GM12878 (cell line): ENCODE data around the gene C19orf38. TPM values are rescaled to one million over a fixed set of nuclear protein-coding genes. Genes with fewer than 3 reads are reported as not detected.

Experiments used
- ESRRA ChIP-seq: IDR thresholded peaks from 2 replicates; pipeline ENCODE4 v1.6.1; 2012; ENCODE audit warnings: mild to moderate bottlenecking, low read length, improper control_type of control experiment
- JUNB ChIP-seq: IDR thresholded peaks from 2 replicates; pipeline ENCODE4 v1.6.1; 2016; ENCODE audit warnings: antibody characterized with exemption, mild to moderate bottlenecking
- MAX ChIP-seq: IDR thresholded peaks from 2 replicates; pipeline ENCODE4 v1.6.1; 2012; ENCODE audit warnings: low read depth, low read length, improper control_type of control experiment
- MYC ChIP-seq: IDR thresholded peaks from 2 replicates; pipeline ENCODE4 v1.6.1; 2011; ENCODE audit warnings: mild to moderate bottlenecking, low read length, moderate library complexity, inconsistent platforms; ENCODE audit not compliant: insufficient read depth, insufficient replicate concordance, insufficient read length, severe bottlenecking
- RAD51 ChIP-seq: fragments of 450-650 bp; IDR thresholded peaks from 2 replicates; pipeline ENCODE4 v1.6.1; 2016; ENCODE audit warnings: moderate library complexity, mild to moderate bottlenecking, inconsistent platforms
- SIX5 ChIP-seq: IDR thresholded peaks from 2 replicates; pipeline ENCODE4 v1.6.1; 2011; ENCODE audit warnings: mild to moderate bottlenecking, low read depth, low read length, moderate library complexity; ENCODE audit not compliant: severe bottlenecking
- STAT3 ChIP-seq: IDR thresholded peaks from 2 replicates; pipeline ENCODE4 v1.6.1; 2011; ENCODE audit warnings: low read depth, low read length, improper control_type of control experiment
- ZNF687 ChIP-seq: fragments of 450-650 bp; IDR thresholded peaks from 2 replicates; pipeline ENCODE4 v1.6.1; 2017; ENCODE audit warnings: mild to moderate bottlenecking, moderate library complexity
- polyA plus RNA-seq, 11 experiments: library from polyadenylated mRNA; depleted of rRNA in 4 of 11; unstranded in 6 of 11; stranded (reverse) in 5 of 11; fragments of >200 nt; fragmentation: Nextera tagmentation in 4 of 11; fragmentation: Illumina TruSeq in 1 of 11; extraction: Ambion mirVana in 4 of 11; extraction: Trizol in 1 of 11; gene quantifications; 1 replicate in 1 of 11; 2 replicates in 10 of 11; pipeline versions ENCODE4 v1.2.1 to v1.2.3, GENCODE V29; 2011 to 2016; ENCODE audit warnings: inconsistent platforms in 2 of 11, missing spikeins in 2 of 11, low read depth in 1 of 11
- total RNA-seq, 4 experiments: library from RNA; depleted of rRNA in 3 of 4; stranded (reverse); fragments of >200 nt in 3 of 4; fragmentation: Illumina TruSeq in 1 of 4; extraction: Trizol in 1 of 4; gene quantifications; 2 replicates each; pipeline versions ENCODE4 v1.2.1 to v1.2.3, GENCODE V29; 2013 to 2021
- TF ChIP-seq, protein P1 (sequence below): fragments of 450-650 bp; IDR thresholded peaks from 2 replicates; pipeline ENCODE4 v1.6.1; 2017; ENCODE audit warnings: mild to moderate bottlenecking
- TF ChIP-seq, protein P2 (sequence below): fragments of 450-650 bp; conservative IDR thresholded peaks from 2 replicates; pipeline ENCODE4 v1.6.1; 2017; ENCODE audit warnings: mild to moderate bottlenecking, moderate library complexity
- TF ChIP-seq, protein P3 (sequence below): fragments of 450-650 bp; IDR thresholded peaks from 2 replicates; pipeline ENCODE4 v1.6.1; 2017; ENCODE audit warnings: low read depth, mild to moderate bottlenecking, moderate library complexity
- TF ChIP-seq, protein P4 (sequence below): IDR thresholded peaks from 2 replicates; pipeline ENCODE4 v1.6.1; 2012; ENCODE audit warnings: mild to moderate bottlenecking, low read depth, low read length

C19orf38 gene
- total and polyA plus RNA-seq, 10 of the 15 experiments (the other 5 are each of a cell fraction or from before 2014, with no cell fraction given) = 2.6 to 7.5 (median 5.0) TPM

- TF ChIP-seq, protein P1, sequence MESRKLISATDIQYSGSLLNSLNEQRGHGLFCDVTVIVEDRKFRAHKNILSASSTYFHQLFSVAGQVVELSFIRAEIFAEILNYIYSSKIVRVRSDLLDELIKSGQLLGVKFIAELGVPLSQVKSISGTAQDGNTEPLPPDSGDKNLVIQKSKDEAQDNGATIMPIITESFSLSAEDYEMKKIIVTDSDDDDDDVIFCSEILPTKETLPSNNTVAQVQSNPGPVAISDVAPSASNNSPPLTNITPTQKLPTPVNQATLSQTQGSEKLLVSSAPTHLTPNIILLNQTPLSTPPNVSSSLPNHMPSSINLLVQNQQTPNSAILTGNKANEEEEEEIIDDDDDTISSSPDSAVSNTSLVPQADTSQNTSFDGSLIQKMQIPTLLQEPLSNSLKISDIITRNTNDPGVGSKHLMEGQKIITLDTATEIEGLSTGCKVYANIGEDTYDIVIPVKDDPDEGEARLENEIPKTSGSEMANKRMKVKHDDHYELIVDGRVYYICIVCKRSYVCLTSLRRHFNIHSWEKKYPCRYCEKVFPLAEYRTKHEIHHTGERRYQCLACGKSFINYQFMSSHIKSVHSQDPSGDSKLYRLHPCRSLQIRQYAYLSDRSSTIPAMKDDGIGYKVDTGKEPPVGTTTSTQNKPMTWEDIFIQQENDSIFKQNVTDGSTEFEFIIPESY = no peak
- TF ChIP-seq MAX (peak; percentile 21), ZNF687 (peak; percentile 38), SIX5 (no peak), JUNB (peak; percentile 98), STAT3 (no peak), ESRRA (no peak), MYC (peak; percentile 42), RAD51 (no peak)
- TF ChIP-seq, protein P2, sequence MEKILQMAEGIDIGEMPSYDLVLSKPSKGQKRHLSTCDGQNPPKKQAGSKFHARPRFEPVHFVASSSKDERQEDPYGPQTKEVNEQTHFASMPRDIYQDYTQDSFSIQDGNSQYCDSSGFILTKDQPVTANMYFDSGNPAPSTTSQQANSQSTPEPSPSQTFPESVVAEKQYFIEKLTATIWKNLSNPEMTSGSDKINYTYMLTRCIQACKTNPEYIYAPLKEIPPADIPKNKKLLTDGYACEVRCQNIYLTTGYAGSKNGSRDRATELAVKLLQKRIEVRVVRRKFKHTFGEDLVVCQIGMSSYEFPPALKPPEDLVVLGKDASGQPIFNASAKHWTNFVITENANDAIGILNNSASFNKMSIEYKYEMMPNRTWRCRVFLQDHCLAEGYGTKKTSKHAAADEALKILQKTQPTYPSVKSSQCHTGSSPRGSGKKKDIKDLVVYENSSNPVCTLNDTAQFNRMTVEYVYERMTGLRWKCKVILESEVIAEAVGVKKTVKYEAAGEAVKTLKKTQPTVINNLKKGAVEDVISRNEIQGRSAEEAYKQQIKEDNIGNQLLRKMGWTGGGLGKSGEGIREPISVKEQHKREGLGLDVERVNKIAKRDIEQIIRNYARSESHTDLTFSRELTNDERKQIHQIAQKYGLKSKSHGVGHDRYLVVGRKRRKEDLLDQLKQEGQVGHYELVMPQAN = peak; percentile 70
- TF ChIP-seq, protein P3, sequence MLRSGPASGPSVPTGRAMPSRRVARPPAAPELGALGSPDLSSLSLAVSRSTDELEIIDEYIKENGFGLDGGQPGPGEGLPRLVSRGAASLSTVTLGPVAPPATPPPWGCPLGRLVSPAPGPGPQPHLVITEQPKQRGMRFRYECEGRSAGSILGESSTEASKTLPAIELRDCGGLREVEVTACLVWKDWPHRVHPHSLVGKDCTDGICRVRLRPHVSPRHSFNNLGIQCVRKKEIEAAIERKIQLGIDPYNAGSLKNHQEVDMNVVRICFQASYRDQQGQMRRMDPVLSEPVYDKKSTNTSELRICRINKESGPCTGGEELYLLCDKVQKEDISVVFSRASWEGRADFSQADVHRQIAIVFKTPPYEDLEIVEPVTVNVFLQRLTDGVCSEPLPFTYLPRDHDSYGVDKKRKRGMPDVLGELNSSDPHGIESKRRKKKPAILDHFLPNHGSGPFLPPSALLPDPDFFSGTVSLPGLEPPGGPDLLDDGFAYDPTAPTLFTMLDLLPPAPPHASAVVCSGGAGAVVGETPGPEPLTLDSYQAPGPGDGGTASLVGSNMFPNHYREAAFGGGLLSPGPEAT = peak; percentile 93
- TF ChIP-seq, protein P4, sequence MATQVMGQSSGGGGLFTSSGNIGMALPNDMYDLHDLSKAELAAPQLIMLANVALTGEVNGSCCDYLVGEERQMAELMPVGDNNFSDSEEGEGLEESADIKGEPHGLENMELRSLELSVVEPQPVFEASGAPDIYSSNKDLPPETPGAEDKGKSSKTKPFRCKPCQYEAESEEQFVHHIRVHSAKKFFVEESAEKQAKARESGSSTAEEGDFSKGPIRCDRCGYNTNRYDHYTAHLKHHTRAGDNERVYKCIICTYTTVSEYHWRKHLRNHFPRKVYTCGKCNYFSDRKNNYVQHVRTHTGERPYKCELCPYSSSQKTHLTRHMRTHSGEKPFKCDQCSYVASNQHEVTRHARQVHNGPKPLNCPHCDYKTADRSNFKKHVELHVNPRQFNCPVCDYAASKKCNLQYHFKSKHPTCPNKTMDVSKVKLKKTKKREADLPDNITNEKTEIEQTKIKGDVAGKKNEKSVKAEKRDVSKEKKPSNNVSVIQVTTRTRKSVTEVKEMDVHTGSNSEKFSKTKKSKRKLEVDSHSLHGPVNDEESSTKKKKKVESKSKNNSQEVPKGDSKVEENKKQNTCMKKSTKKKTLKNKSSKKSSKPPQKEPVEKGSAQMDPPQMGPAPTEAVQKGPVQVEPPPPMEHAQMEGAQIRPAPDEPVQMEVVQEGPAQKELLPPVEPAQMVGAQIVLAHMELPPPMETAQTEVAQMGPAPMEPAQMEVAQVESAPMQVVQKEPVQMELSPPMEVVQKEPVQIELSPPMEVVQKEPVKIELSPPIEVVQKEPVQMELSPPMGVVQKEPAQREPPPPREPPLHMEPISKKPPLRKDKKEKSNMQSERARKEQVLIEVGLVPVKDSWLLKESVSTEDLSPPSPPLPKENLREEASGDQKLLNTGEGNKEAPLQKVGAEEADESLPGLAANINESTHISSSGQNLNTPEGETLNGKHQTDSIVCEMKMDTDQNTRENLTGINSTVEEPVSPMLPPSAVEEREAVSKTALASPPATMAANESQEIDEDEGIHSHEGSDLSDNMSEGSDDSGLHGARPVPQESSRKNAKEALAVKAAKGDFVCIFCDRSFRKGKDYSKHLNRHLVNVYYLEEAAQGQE = 0 out of 2 replicates have a peak, but pooled peaks have one; percentile 8
These were observed 28.4 kb downstream of the C19orf38 start (continued) for GRCh38 chr19:10876459-10877240.
